ENCODE measurements around the gene ITPR2. TPM values are rescaled to one million over a fixed set of nuclear protein-coding genes. Genes with fewer than 3 reads are reported as not detected.
A peak's percentile ranks its signal among the peaks of the same experiment; 100 is the strongest.

Gene ITPR2
- total RNA-seq, 1 experiment from 2014 or later, result 4.0 TPM

GRCh38 chr12:26339976-26340375 lies 493.0 kb downstream of the ITPR2 start:
- no peaks in the 10 kb centered on the region for H3K9me2 ChIP-seq (replicated peaks; ENCODE audit: low read length)
- no peak for DNase-seq
- H2AFZ ChIP-seq (ENCODE audit: low read length), result no peak overlapping the region
- CTCF ChIA-PET, result no interaction called here
- H3K9ac ChIP-seq (ENCODE audit: low read length), result no peak overlapping the region
- H3K36me3 ChIP-seq (ENCODE audit: low read depth, low read length), result no peaks in the 10 kb centered on the region
- H3K79me2 ChIP-seq (ENCODE audit: low read length), result no peaks in the 10 kb centered on the region
- TF ChIP-seq EZH2phosphoT487 (IDR thresholded peaks at IDR 0.05; ENCODE audit: borderline replicate concordance, low read length), result no peak
- no peak for TF ChIP-seq CTCF (conservative IDR thresholded peaks at IDR 0.05; ENCODE audit: low read depth, low read length)
- TF ChIP-seq EZH2 (IDR thresholded peaks at IDR 0.05; ENCODE audit: low read length, unreplicated experiment), result no peak
- no peaks in the 10 kb centered on the region for H3F3A ChIP-seq (ENCODE audit: low read length, unreplicated experiment)
- H3K9me3 ChIP-seq (ENCODE audit: low read length), result no peaks in the 10 kb centered on the region
- H3K27ac ChIP-seq (ENCODE audit: low read length), result no peak overlapping the region
- ATAC-seq, result no peak
- no peaks in the 10 kb centered on the region for H3K27me3 ChIP-seq (ENCODE audit: low read length)
- BruUV-seq (replicated peaks), result no TSS peak
- no peak overlapping the region for H3K4me2 ChIP-seq (ENCODE audit: low read length)
- no peak overlapping the region for H3K4me3 ChIP-seq (ENCODE audit: low read length)
- H3K4me1 ChIP-seq (ENCODE audit: insufficient read depth, low read length), result peaks cover 15% of the 10 kb centered on the region
- intact Hi-C loops (cut with micrococcal nuclease), result loop anchor here (2.0 kb wide), 1 partner anchor 15 kb away; no protein-coding TSS in a partner anchor
- H4K20me1 ChIP-seq (ENCODE audit: low read length), result no peaks in the 10 kb centered on the region
- POLR2A ChIA-PET (ENCODE audit: unreplicated experiment), result no interaction called here

GRCh38 chr12:26338586-26339572 lies 494.1 kb downstream of the ITPR2 start:
- Histone ChIP-seq H3K27me3 (ENCODE audit: low read length) (no peaks in the 10 kb centered on the region), H3K79me2 (ENCODE audit: low read length) (no peaks in the 10 kb centered on the region), H2AFZ (ENCODE audit: low read length) (peak overlapping the region; percentile 30), H3K9ac (ENCODE audit: low read length) (no peak overlapping the region), H3K9me2 (replicated peaks; ENCODE audit: low read length) (no peaks in the 10 kb centered on the region), H4K20me1 (ENCODE audit: low read length) (no peaks in the 10 kb centered on the region), H3K27ac (ENCODE audit: low read length) (no peak overlapping the region), H3K4me1 (ENCODE audit: insufficient read depth, low read length) (peaks cover 21% of the 10 kb centered on the region), H3F3A (ENCODE audit: low read length, unreplicated experiment) (no peaks in the 10 kb centered on the region), H3K4me3 (ENCODE audit: low read length) (no peak overlapping the region), H3K4me2 (ENCODE audit: low read length) (peak overlapping the region; percentile 26; the same call in 1 of the 2 replicates), H3K9me3 (ENCODE audit: low read length) (no peaks in the 10 kb centered on the region), H3K36me3 (ENCODE audit: low read depth, low read length) (no peaks in the 10 kb centered on the region)
- BruUV-seq (replicated peaks), result no TSS peak
- DNase-seq (peak; percentile 80), ATAC-seq (peak; percentile 97)
- TF ChIP-seq EZH2phosphoT487 (IDR thresholded peaks at IDR 0.05; ENCODE audit: borderline replicate concordance, low read length) (no peak), CTCF (conservative IDR thresholded peaks at IDR 0.05; ENCODE audit: low read depth, low read length) (no peak), EZH2 (IDR thresholded peaks at IDR 0.05; ENCODE audit: low read length, unreplicated experiment) (no peak)
- CTCF ChIA-PET, result interaction anchor here (0.6 kb wide), 1 partner anchor 22 kb away, joined by 3 read pairs; no protein-coding TSS in a partner anchor
- intact Hi-C loops (cut with micrococcal nuclease), result loop anchor here (2.0 kb wide), 1 partner anchor 14 kb away; no protein-coding TSS in a partner anchor
- POLR2A ChIA-PET (ENCODE audit: unreplicated experiment), result interaction anchor here (0.6 kb wide), 1 partner anchor 21 kb away, joined by 3 read pairs; no protein-coding TSS in a partner anchor

- H2AFZ ChIP-seq (ENCODE audit: low read length), result no peak overlapping the region
- no peak for ATAC-seq
- no peak overlapping the region for H3K9ac ChIP-seq (ENCODE audit: low read length)
- ChIA-PET POLR2A (ENCODE audit: unreplicated experiment) (no interaction called here), CTCF (no interaction called here)
- no peaks in the 10 kb centered on the region for H3K79me2 ChIP-seq (ENCODE audit: low read length)
- peaks cover 21% of the 10 kb centered on the region for H3K4me1 ChIP-seq (ENCODE audit: insufficient read depth, low read length)
- BruUV-seq (replicated peaks), result no TSS peak
- H4K20me1 ChIP-seq (ENCODE audit: low read length), result no peaks in the 10 kb centered on the region
- no peaks in the 10 kb centered on the region for H3K36me3 ChIP-seq (ENCODE audit: low read depth, low read length)
- H3K4me3 ChIP-seq (ENCODE audit: low read length), result no peak overlapping the region
- no peak for TF ChIP-seq EZH2phosphoT487 (IDR thresholded peaks at IDR 0.05; ENCODE audit: borderline replicate concordance, low read length)
- TF ChIP-seq CTCF (conservative IDR thresholded peaks at IDR 0.05; ENCODE audit: low read depth, low read length), result no peak
- no peak for TF ChIP-seq EZH2 (IDR thresholded peaks at IDR 0.05; ENCODE audit: low read length, unreplicated experiment)
- no peak for DNase-seq
- intact Hi-C loops (cut with micrococcal nuclease), result no loop called here
- H3K27me3 ChIP-seq (ENCODE audit: low read length), result no peaks in the 10 kb centered on the region
- H3K27ac ChIP-seq (ENCODE audit: low read length), result no peak overlapping the region
- no peaks in the 10 kb centered on the region for H3K9me3 ChIP-seq (ENCODE audit: low read length)
- H3K4me2 ChIP-seq (ENCODE audit: low read length), result no peak overlapping the region
- no peaks in the 10 kb centered on the region for H3K9me2 ChIP-seq (replicated peaks; ENCODE audit: low read length)
- no peaks in the 10 kb centered on the region for H3F3A ChIP-seq (ENCODE audit: low read length, unreplicated experiment)
These were observed 497.3 kb downstream of the ITPR2 start for GRCh38 chr12:26335651-26336050.

Data from PC-3 (cell line).